SK-N-SH (cell line): ENCODE measurements around the gene SND1.

ENCODE experiments used
- CHD2 ChIP-seq: fragments of 150-350 bp; IDR thresholded peaks from 2 replicates; pipeline ENCODE4 v1.6.1; 2018; ENCODE audit warnings: low read length; ENCODE audit not compliant: partially characterized antibody
- EP300 ChIP-seq, 2 experiments: IDR thresholded peaks; 2 replicates each; pipeline versions ENCODE4 v1.4.0 to v1.6.1; 2012; ENCODE audit warnings: borderline replicate concordance in 1 of 2, low read depth in 1 of 2, low read length in 1 of 2
- EZH2phosphoT487 ChIP-seq: fragments of 200-600 bp; sonication (generic); IDR thresholded peaks from 2 replicates; pipeline ENCODE4 v1.6.1; 2017; ENCODE audit warnings: low read depth, mixed run types, mild to moderate bottlenecking, antibody characterized with exemption, moderate library complexity, borderline replicate concordance
- RAD21 ChIP-seq: IDR thresholded peaks from 2 replicates; pipeline ENCODE4 v1.6.1; 2012; ENCODE audit warnings: mild to moderate bottlenecking, low read length
- TEAD4 ChIP-seq: IDR thresholded peaks from 2 replicates; pipeline ENCODE4 v1.4.0; 2012; ENCODE audit warnings: mild to moderate bottlenecking, borderline replicate concordance; ENCODE audit not compliant: insufficient read depth
- TF ChIP-seq, protein P1 (sequence below): fragments of 200-600 bp; sonication (generic); IDR thresholded peaks from 2 replicates; pipeline ENCODE4 v1.6.1; 2017; ENCODE audit warnings: antibody characterized with exemption, mild to moderate bottlenecking, moderate library complexity
- TF ChIP-seq, protein P2 (sequence below): fragments of 150-350 bp; IDR thresholded peaks from 2 replicates; pipeline ENCODE4 v1.6.1; 2016; ENCODE audit warnings: mild to moderate bottlenecking, low read depth, low read length

DNA sequence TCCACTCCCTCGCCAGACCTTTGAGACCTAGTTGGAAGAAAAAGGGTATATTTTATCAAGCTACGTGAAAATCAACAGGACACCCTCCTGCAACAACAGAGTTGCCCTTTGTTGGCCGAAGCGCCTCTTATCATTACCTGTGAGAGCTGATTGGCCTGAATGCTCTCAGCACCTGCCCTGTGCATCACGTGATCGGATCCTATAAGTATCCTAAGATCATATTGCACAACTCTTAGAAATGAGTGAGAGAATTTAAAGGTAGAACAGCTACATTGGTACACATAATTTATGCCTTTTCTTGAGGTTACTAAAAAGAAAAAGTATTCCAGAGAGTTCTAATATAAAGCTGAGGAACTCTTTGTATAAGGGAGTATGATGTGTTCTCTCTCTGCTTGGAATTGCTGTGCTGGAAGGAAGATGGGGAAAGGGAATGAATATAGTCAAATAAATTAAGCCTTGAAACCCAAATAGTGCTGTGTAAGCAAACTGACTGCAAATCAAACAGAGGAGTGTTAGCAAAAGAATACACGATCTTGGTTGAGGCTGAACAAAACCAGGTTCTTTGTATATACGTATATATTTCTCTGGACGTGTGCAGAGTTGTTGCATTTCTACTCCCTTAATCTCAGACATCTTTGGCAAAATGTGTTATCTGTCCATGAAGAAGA lies 309.9 kb downstream of the SND1 start:
- TF ChIP-seq, protein P1, sequence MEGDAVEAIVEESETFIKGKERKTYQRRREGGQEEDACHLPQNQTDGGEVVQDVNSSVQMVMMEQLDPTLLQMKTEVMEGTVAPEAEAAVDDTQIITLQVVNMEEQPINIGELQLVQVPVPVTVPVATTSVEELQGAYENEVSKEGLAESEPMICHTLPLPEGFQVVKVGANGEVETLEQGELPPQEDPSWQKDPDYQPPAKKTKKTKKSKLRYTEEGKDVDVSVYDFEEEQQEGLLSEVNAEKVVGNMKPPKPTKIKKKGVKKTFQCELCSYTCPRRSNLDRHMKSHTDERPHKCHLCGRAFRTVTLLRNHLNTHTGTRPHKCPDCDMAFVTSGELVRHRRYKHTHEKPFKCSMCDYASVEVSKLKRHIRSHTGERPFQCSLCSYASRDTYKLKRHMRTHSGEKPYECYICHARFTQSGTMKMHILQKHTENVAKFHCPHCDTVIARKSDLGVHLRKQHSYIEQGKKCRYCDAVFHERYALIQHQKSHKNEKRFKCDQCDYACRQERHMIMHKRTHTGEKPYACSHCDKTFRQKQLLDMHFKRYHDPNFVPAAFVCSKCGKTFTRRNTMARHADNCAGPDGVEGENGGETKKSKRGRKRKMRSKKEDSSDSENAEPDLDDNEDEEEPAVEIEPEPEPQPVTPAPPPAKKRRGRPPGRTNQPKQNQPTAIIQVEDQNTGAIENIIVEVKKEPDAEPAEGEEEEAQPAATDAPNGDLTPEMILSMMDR = no peak
- TF ChIP-seq TEAD4 = no peak
- TF ChIP-seq EP300 (IDR thresholded peaks at IDR 0.05; ENCODE audit: borderline replicate concordance in 1 of 2, low read depth in 1 of 2, low read length in 1 of 2) = no peak
- TF ChIP-seq, protein P2, sequence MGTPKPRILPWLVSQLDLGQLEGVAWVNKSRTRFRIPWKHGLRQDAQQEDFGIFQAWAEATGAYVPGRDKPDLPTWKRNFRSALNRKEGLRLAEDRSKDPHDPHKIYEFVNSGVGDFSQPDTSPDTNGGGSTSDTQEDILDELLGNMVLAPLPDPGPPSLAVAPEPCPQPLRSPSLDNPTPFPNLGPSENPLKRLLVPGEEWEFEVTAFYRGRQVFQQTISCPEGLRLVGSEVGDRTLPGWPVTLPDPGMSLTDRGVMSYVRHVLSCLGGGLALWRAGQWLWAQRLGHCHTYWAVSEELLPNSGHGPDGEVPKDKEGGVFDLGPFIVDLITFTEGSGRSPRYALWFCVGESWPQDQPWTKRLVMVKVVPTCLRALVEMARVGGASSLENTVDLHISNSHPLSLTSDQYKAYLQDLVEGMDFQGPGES = no peak
- no peak for TF ChIP-seq CHD2
- no peak for TF ChIP-seq EZH2phosphoT487
- no peak for TF ChIP-seq RAD21
